GM19193 (cell line): ENCODE measurements around the gene ZC3HAV1.

Experiments used
- POLR2A ChIP-seq: IDR thresholded peaks from 4 replicates; pipeline ENCODE4 v1.6.1; 2011; ENCODE audit not compliant: insufficient read depth, insufficient read length; ENCODE audit errors: extremely low read depth

The ZC3HAV1 gene

DNA sequence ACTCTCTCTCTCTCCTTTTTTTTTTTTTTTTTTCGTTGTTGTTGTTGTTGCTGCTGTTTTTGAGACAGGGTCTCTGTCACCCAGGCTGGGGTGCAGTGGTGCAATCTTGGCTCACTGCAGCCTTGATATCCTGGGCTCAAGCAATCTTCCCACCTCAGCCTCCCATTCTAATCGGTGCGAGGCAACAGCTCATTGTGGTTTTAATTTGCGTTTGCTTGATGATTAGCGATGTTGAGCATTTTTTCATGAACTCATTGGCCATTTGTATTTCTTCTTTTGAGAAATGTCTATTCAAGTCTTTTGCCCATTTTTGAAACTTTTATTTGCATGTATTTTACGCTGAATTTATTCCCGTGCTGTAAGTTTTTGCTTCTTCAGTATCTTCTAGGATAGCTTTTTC lies 60.4 kb downstream of the ZC3HAV1 start:
- TF ChIP-seq POLR2A = no peak

DNA sequence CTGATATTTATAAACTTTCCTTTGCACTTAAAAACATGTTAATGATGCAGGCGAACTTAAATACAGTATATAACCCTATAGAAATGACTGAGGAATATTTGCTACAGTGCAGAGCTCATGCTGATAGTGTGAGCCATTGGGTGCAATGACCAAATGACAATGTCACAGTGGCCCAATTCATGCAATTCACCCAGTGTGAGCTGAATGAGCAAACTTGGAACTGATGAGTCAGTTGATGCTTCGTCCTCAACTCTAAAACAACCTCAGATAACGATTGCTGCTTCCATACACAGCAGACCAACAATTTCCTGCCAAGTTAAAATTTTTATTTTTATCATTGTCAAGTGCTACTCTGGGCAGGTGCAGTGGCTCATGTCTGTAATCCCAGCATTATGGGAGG lies 61.5 kb downstream of the ZC3HAV1 start:
- no peak for TF ChIP-seq POLR2A

- TF ChIP-seq POLR2A = no peak
These were observed 63.4 kb downstream of the ZC3HAV1 start for GRCh38 chr7:139046143-139046542.

GRCh38 chr7:139044813-139045794 lies 64.4 kb downstream of the ZC3HAV1 start:
- no peak for TF ChIP-seq POLR2A

GRCh38 chr7:139043823-139044812 lies 65.4 kb downstream of the ZC3HAV1 start:
- no peak for TF ChIP-seq POLR2A

DNA sequence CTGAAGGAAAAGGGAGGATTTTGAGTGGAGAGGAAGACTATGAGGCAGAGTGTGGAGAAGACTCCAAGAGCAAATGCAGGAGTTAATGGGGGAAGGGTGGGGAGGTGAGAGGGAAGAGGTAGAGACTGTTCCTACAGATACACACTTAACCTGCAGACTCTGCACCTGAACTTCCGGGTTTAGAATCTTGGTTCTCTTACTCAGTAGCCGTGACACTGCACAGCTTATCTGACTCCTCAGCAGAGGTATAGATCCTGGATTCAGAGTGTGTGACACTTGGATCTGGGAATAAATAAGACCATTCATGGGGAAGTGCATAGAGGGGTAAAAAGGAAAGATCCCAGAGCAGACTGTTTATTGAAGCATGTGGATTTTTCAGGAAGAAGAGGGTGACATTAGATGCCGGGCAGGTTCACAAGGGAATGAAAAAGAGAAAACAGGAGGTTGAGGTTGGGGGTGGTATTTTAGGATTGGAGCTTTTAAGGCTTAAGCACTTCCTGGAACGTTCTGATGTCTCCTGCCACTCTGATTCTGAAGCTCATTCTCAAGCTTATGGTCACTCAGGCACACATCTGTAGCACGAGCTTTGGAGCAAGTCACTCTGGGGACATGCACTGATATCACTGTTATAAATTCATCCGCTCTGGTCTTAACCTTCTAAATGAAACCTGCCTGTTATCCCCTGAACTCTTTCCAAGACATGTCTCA lies 68.0 kb downstream of the ZC3HAV1 start:
- TF ChIP-seq POLR2A = no peak

- TF ChIP-seq POLR2A = no peak
These were observed 70.8 kb downstream of the ZC3HAV1 start for GRCh38 chr7:139038691-139039090.

DNA sequence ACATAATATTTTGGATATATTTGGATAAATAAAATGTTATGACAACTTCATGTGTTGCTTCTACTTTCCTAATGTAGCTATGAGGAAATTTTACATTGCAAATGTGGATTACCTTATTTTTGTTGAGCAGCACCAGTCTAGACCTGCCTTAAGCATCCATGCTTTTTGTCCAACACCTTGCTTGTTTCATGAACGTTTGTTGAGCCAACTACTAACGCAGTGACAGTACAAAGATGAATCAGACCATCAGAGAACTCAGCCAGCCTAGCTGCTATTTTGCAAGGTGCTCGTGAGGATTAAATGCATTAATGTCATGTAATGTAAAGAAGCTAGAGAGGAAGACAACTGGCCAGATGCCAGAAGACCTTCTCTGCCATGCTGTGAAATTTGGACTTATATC lies 72.6 kb downstream of the ZC3HAV1 start:
- no peak for TF ChIP-seq POLR2A

DNA sequence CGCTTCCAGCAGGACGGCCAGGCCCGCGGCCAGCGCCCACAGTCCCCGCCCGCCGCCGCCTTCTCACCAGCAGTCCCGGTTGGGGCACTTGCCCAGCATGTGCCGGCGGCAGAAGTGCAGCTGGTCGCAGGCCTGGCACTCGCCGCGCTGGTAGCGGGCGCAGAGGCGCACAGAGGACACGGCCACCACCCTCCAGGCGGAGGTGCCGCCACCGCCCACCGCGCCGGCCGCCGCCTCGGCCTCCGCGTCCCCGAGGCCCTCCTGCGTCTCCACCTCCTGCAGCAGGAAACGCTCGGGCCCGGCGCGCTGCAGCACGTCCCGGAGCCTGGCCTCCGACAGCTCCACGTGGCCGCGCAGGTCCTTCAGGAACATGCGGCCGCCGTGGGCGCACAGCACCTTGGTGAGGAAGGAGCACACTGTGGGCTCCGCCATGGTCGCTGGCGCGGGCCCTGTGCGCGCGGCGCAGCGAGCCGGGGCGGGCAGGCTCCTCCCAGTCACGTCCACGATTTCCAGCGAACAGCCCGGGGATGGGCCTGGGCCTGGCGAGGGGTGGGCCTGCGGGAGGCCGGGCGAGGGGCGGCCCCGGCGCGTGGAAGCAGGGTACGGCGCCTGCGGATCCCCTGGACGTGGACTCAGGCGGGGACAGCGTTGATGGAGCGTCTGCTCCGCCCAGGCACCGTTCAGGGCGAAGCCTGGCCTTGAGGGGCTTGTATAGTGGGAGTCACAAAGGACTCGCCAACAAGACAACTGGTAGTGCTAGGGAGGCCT lies 73.8 kb downstream of the ZC3HAV1 start, which contains the start of gene ZC3HAV1L:
Gene ZC3HAV1L (minus strand): TSS at position 457 of the 768 bp plus-strand sequence. CDS start 25 bp downstream, at position 432.
- TF ChIP-seq POLR2A = peak; percentile 68

- no peak for TF ChIP-seq POLR2A
These were observed 74.5 kb downstream of the ZC3HAV1 start for GRCh38 chr7:139034855-139035585.

GRCh38 chr7:139034336-139034735 lies 75.2 kb downstream of the ZC3HAV1 start:
- no peak for TF ChIP-seq POLR2A

DNA sequence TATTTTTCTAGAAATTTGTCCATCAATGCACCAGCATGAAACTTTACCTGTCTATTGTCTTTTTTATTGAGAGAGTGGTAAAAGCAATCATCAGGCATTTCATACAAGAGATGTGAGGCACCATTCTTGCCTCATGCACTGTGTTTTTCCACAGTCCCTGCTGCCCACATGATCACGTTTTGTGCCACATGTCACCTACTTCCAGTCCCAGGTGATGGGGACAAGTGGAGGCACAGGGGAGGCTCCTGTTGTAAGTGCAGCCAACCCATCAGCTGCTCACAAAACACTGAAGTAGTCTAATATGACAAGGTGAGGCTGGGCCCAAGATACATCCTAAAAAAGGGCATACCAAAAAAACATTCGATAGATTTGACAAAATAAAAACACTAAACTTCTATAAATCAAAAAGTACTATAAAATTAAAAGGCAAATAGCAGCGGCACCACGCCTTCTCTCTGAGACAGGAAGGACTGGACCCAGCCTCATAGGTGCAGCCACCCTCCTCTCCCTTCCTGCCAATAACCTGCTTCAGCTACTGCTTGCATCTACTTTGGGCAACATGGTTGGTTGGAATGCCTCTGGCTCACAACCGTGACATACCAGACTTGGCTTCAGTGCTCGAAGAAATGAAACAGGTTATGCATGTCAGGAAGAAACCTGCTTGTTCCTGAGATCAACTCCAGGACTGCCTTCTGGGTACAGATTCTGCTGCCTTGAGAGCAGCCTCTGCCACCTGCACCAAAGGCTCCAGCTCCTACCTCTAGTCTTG lies 76.0 kb downstream of the ZC3HAV1 start:
- no peak for TF ChIP-seq POLR2A
